GM21717 (cell line): ENCODE results near the gene ALDH3B1.

ENCODE experiments used
- ATAC-seq: cut with Tn5 transposase; IDR thresholded peaks from one replicate; pipeline ENCODE4 v1.9.1; 2021; ENCODE audit warnings: mild to moderate bottlenecking, moderate library complexity; ENCODE audit not compliant: unreplicated experiment

ALDH3B1 gene

GRCh38 chr11:68061508-68061907, 51.4 kb downstream of the ALDH3B1 start:
- ATAC-seq: no peak

- ATAC-seq: no peak
Observed at GRCh38 chr11:68064926-68065325, 54.8 kb downstream of the ALDH3B1 start.

GRCh38 chr11:68065841-68066240, 55.7 kb downstream of the ALDH3B1 start:
- ATAC-seq: no peak

- no peak for ATAC-seq
Observed at GRCh38 chr11:68066742-68067141, 56.6 kb downstream of the ALDH3B1 start.

GRCh38 chr11:68067991-68068390, 57.9 kb downstream of the ALDH3B1 start:
- no peak for ATAC-seq

- ATAC-seq: no peak
Observed at GRCh38 chr11:68071281-68072048, 61.3 kb downstream of the ALDH3B1 start.

- ATAC-seq: no peak
Observed at GRCh38 chr11:68074584-68075352, 64.6 kb downstream of the ALDH3B1 start.

GRCh38 chr11:68076371-68077042, 66.4 kb downstream of the ALDH3B1 start:
- no peak for ATAC-seq

- ATAC-seq: no peak
Observed at GRCh38 chr11:68077617-68078582, 67.8 kb downstream of the ALDH3B1 start.
